DMS114 treated with DMSO at 0.1 percent for 48 hours (cell line): ENCODE results near the gene XYLB.
"Not testable (repeated sequence)": the region's sequence is repeated elsewhere in the genome, so short reads cannot be mapped to it uniquely, and the experiment has no call there.

ENCODE experiments used
- DNase-seq: peaks from one replicate; lab custom pipeline; 2025; ENCODE audit not compliant: unreplicated experiment; lab: John Stamatoyannopoulos, UW

The XYLB gene

GRCh38 chr3:38386992-38387750, 40.6 kb downstream of the XYLB start:
- DNase-seq, result no peak

- no peak for DNase-seq
Measured at GRCh38 chr3:38387862-38388261, 41.3 kb downstream of the XYLB start.

- no peak for DNase-seq
Measured at GRCh38 chr3:38392604-38393163, 46.1 kb downstream of the XYLB start.

- DNase-seq, result no peak
Measured at GRCh38 chr3:38396239-38396638, 49.7 kb downstream of the XYLB start.

GRCh38 chr3:38396861-38397260, 50.3 kb downstream of the XYLB start:
- DNase-seq, result no peak

GRCh38 chr3:38397320-38397719, 50.7 kb downstream of the XYLB start:
- no peak for DNase-seq

- DNase-seq, result no peak
Measured at GRCh38 chr3:38401246-38401962, 54.8 kb downstream of the XYLB start.

GRCh38 chr3:38404286-38404685, 57.7 kb downstream of the XYLB start:
- DNase-seq, result no peak

GRCh38 chr3:38411591-38411990, 65.0 kb downstream of the XYLB start:
- no peak for DNase-seq

GRCh38 chr3:38420758-38421157, 74.2 kb downstream of the XYLB start:
- DNase-seq, result not testable (repeated sequence)

GRCh38 chr3:38421679-38422336, 75.2 kb downstream of the XYLB start:
- no peak for DNase-seq

- not testable (repeated sequence) for DNase-seq
Measured at GRCh38 chr3:38426798-38427426, 80.3 kb downstream of the XYLB start.

- DNase-seq, result not testable (repeated sequence)
Measured at GRCh38 chr3:38432871-38433658, 86.5 kb downstream of the XYLB start.

- DNase-seq, result not testable (repeated sequence)
Measured at GRCh38 chr3:38433661-38434060, 87.1 kb downstream of the XYLB start.

GRCh38 chr3:38438436-38439069, 92.0 kb downstream of the XYLB start:
- not testable (repeated sequence) for DNase-seq

GRCh38 chr3:38443205-38443604, 96.6 kb downstream of the XYLB start:
- not testable (repeated sequence) for DNase-seq

GRCh38 chr3:38446085-38446686, 99.6 kb downstream of the XYLB start:
- DNase-seq, result no peak

- DNase-seq, result no peak
Measured at GRCh38 chr3:38446812-38447211, 100.2 kb downstream of the XYLB start.

- DNase-seq, result no peak
Measured at GRCh38 chr3:38450853-38451252, 104.3 kb downstream of the XYLB start.
